Activated B cell treated with CpG ODN at 0.5 μM for 24 hours (primary cell): ENCODE data around the gene DNAJC12. TPM values are rescaled to one million over a fixed set of nuclear protein-coding genes. Genes with fewer than 3 reads are reported as not detected.

Source experiments
- ATAC-seq: fragments of 200-7000 bp; cut with Tn5 transposase; one replicate; pipeline ENCODE4 v1.10.0; 2021; ENCODE audit warnings: low read depth, mild to moderate bottlenecking, moderate library complexity
- CTCF ChIA-PET: fragments of 350-600 bp; sonication (Branson Sonifier 250); formaldehyde crosslinking; loops from one replicate; lab custom pipeline; 2021; ENCODE audit warnings: antibody characterized with exemption; lab: Charles Lee
- POLR2A ChIA-PET: fragments of 350-600 bp; sonication (Branson Sonifier 250); formaldehyde crosslinking; loops from one replicate; lab custom pipeline; 2021; ENCODE audit warnings: antibody characterized with exemption; lab: Charles Lee
- DNase-seq: peaks from one replicate; pipeline ENCODE4 v3.0.0; 2022
- H3K27ac Mint-ChIP-seq: one replicate; pipeline ENCODE4 v1.8.0; 2020; ENCODE audit warnings: mixed read lengths
- H3K27me3 Mint-ChIP-seq: one replicate; pipeline ENCODE4 v1.8.0; 2021; ENCODE audit warnings: mixed read lengths
- H3K36me3 Mint-ChIP-seq: one replicate; pipeline ENCODE4 v1.8.0; 2021; ENCODE audit warnings: low read depth, mixed read lengths
- H3K4me1 Mint-ChIP-seq: one replicate; pipeline ENCODE4 v1.8.0; 2021; ENCODE audit warnings: mixed read lengths
- H3K4me3 Mint-ChIP-seq: one replicate; pipeline ENCODE4 v1.8.0; 2020; ENCODE audit warnings: mild to moderate bottlenecking, mixed read lengths
- H3K9me3 Mint-ChIP-seq: one replicate; pipeline ENCODE4 v1.8.0; 2020; ENCODE audit warnings: mixed read lengths
- intact Hi-C: fragments of 100-400 bp; cut with micrococcal nuclease; formaldehyde crosslinking; loops from one replicate; pipeline ENCODE4 v1.15.1; 2024
- total RNA-seq: library from RNA; stranded (reverse); gene quantifications from 2 replicates; pipeline ENCODE4 v1.2.3, GENCODE V29; 2022
- TF ChIP-seq, protein P1 (sequence below): fragments of 200-600 bp; IDR thresholded peaks from one replicate; pipeline ENCODE4 v1.8.0; 2022; ENCODE audit warnings: antibody characterized with exemption, mild to moderate bottlenecking

Gene DNAJC12
- total RNA-seq, 1 donor from 2014 or later, result 0.31 TPM

DNA sequence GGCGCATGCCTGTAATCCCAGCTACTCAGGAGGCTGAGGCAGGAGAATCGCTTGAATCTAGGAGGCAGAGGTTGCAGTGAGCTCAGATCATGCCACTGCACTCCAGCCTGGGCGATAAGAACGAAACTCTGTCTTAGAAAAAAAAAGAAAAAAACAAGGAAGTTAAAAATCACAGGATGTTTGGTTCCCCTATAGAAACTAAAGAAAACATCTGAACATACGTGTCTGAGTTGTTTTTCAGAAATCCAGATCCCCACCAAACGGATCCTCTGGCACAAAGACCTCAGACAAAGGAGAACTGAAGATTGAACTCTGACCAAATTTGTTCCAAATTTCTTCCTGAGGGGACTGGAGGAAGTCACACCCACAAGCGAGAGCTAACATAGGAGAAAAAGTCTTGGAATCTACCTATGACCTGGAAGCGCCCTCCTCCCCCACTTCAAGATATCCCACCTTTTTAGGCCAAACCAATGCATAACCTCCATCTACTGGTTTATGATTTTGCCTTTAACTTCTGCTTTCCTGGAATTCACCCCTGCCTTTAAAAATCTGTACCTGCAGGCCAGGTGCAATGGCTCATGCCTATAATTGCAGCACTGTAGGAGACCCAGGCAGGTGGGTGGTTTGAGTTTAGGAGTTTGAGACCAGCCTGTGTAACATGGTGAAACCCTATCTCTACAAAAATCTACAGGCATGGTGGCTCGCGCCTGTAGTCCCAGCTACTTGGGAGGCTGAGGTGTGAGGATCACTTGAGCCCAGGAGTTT, 26.8 kb upstream of the DNAJC12 start:
- H3K4me3 Mint-ChIP-seq, result peak overlapping the region; percentile 8

DNA sequence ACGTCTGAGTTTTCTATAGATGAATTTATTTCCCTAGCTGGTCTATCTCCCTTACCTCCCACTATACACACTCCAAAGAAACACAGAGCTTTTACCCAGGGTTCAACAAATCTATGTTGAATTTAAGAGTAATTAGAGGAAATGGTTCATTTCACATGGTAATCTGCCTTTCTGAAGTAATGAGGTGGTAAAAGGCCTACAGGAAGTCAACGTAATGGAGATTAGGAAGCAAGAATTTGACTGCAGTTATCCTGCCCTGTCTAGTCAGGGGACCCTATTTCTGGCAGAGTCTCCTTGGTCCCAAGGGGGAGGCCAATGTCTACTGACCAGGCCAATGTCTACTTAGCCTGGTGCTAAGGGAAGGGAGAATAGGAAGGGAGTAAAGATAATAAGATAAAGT, 25.1 kb upstream of the DNAJC12 start:
- Mint-ChIP-seq H3K27me3 (no peaks in the 10 kb centered on the region), H3K4me1 (peaks cover 23% of the 10 kb centered on the region), H3K36me3 (no peaks in the 10 kb centered on the region), H3K27ac (no peak overlapping the region), H3K9me3 (no peaks in the 10 kb centered on the region), H3K4me3 (no peak overlapping the region)
- intact Hi-C loops, result no loop called here
- no peak for ATAC-seq
- ChIA-PET CTCF (interaction anchor here (1.2 to 1.4 kb wide), 2 partner anchors 22 to 294 kb away, joined by 4 to 5 read pairs; no protein-coding TSS in a partner anchor), POLR2A (interaction anchor here (0.6 kb wide), 1 partner anchor 21 kb away, joined by 3 read pairs; the partner anchor contains the start of gene SIRT1)
- no peak for DNase-seq
- TF ChIP-seq, protein P1, sequence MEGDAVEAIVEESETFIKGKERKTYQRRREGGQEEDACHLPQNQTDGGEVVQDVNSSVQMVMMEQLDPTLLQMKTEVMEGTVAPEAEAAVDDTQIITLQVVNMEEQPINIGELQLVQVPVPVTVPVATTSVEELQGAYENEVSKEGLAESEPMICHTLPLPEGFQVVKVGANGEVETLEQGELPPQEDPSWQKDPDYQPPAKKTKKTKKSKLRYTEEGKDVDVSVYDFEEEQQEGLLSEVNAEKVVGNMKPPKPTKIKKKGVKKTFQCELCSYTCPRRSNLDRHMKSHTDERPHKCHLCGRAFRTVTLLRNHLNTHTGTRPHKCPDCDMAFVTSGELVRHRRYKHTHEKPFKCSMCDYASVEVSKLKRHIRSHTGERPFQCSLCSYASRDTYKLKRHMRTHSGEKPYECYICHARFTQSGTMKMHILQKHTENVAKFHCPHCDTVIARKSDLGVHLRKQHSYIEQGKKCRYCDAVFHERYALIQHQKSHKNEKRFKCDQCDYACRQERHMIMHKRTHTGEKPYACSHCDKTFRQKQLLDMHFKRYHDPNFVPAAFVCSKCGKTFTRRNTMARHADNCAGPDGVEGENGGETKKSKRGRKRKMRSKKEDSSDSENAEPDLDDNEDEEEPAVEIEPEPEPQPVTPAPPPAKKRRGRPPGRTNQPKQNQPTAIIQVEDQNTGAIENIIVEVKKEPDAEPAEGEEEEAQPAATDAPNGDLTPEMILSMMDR, result no peak

More for the DNA sequence above, 26.8 kb upstream of the DNAJC12 start:
- intact Hi-C loops, result no loop called here
- peak; percentile 47 for ATAC-seq
- Mint-ChIP-seq H3K27me3 (no peaks in the 10 kb centered on the region), H3K36me3 (no peaks in the 10 kb centered on the region), H3K9me3 (no peaks in the 10 kb centered on the region), H3K27ac (no peak overlapping the region), H3K4me1 (peaks cover 23% of the 10 kb centered on the region)
- ChIA-PET POLR2A (interaction anchor here (0.8 kb wide), 1 partner anchor 9 kb away, joined by 6 read pairs; no protein-coding TSS in a partner anchor), CTCF (interaction anchor here (0.7 to 1.6 kb wide), 2 partner anchors 10 to 233 kb away, joined by 3 read pairs; no protein-coding TSS in a partner anchor)
- TF ChIP-seq, protein P1, result no peak
- no peak for DNase-seq

DNA sequence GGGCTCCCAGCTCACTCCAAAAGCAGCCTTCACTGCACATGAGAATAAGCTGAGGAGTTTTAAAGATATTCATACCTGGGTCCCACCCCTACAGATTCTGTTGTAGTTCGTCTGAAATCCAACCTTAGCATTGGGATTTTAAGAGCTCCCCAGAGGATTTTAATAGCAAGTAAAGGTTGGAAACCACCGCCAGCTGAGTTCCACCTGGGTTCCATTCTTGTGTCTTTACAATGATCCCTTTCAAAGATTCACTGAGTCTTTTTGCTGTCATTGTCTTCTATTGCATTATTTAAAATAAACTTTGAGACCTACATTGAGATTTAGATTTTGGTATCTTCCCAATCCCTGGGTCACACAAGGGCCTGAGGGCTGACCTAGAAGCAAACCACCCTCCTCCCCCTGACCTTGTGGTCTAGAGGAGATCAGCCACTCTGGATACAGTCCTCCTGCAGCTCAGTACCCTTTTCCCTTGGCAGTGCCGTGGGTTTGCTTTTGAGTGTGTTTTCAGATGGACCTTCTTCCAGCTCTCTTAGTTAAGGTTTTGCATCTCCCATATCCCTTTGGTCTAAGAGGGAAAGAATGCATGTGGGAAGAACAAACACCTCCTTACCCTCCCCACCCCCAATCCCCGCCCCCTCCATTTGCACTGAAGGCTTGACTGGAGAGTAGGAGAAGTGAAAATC, 23.9 kb upstream of the DNAJC12 start:
- no peak for DNase-seq
- Mint-ChIP-seq H3K36me3 (no peaks in the 10 kb centered on the region), H3K4me3 (no peak overlapping the region), H3K9me3 (no peaks in the 10 kb centered on the region), H3K27me3 (no peaks in the 10 kb centered on the region), H3K4me1 (peaks cover 23% of the 10 kb centered on the region), H3K27ac (no peak overlapping the region)
- no peak for ATAC-seq
- TF ChIP-seq, protein P1, result no peak
- POLR2A ChIA-PET, result no interaction called here
- CTCF ChIA-PET, result interaction anchor here (1.2 to 1.4 kb wide), 3 partner anchors 24 to 295 kb away, joined by 4 to 5 read pairs (median 5); no protein-coding TSS in a partner anchor
- intact Hi-C loops, result no loop called here

DNA sequence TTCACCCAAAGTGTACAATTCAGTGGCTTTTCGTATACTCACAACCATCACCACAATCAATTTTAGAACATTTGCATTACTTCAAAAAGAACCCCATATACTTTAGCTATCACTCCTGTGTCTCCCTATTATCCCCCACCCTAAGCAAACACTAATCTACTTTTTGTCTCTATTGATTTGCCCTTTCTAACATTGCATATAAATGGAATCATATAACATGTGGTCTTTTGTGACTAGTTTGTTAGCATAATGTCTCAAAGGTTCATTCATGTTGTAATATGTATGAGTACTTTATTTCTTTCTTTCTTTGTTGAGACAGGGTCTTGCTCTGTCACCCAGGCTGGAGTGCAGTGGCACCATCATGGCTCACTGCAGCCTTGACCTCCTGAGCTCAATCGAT, 21.0 kb upstream of the DNAJC12 start:
- DNase-seq, result no peak
- TF ChIP-seq, protein P1, result no peak
- no peak overlapping the region for H3K27ac Mint-ChIP-seq
- no peaks in the 10 kb centered on the region for H3K36me3 Mint-ChIP-seq
- CTCF ChIA-PET, result interaction anchor here (0.9 kb wide), 1 partner anchor 299 kb away, joined by 4 read pairs; no protein-coding TSS in a partner anchor
- no peak for ATAC-seq
- intact Hi-C loops, result loop anchor here (5.0 kb wide), 3 partner anchors 128 to 488 kb away; no protein-coding TSS in a partner anchor
- H3K4me1 Mint-ChIP-seq, result peaks cover 11% of the 10 kb centered on the region
- POLR2A ChIA-PET, result no interaction called here
- H3K9me3 Mint-ChIP-seq, result no peaks in the 10 kb centered on the region
- H3K27me3 Mint-ChIP-seq, result no peaks in the 10 kb centered on the region
- no peak overlapping the region for H3K4me3 Mint-ChIP-seq
